ENCODE results near the gene MAPK14. TPM values are rescaled to one million over a fixed set of nuclear protein-coding genes. Genes with fewer than 3 reads are reported as not detected.

MAPK14 gene
- total RNA-seq, 1 donor from 2014 or later, result 38.4 TPM

- H3K4me3 ChIP-seq (ENCODE audit: low read depth, low read length), result no peak overlapping the region
- DNase-seq (ENCODE audit: low read depth) (no peak), FAIRE-seq (no peak)
- H3K27me3 ChIP-seq (ENCODE audit: control insufficient read depth, insufficient read depth, low read length), result no peaks in the 10 kb centered on the region
- H3K36me3 ChIP-seq (ENCODE audit: control insufficient read depth, insufficient read depth, low read length), result peaks cover 5% of the 10 kb centered on the region
- no peak for TF ChIP-seq CTCF (IDR thresholded peaks at IDR 0.05; ENCODE audit: insufficient read depth, low read length, severe bottlenecking)
Observed at GRCh38 chr6:36061236-36061635, 33.6 kb downstream of the MAPK14 start.

GRCh38 chr6:36062247-36062646, 34.6 kb downstream of the MAPK14 start:
- no peak overlapping the region for H3K4me3 ChIP-seq (ENCODE audit: low read depth, low read length)
- no peak for TF ChIP-seq CTCF (IDR thresholded peaks at IDR 0.05; ENCODE audit: insufficient read depth, low read length, severe bottlenecking)
- no peak for FAIRE-seq

GRCh38 chr6:36063318-36064060, 35.9 kb downstream of the MAPK14 start:
- Histone ChIP-seq H3K27me3 (ENCODE audit: control insufficient read depth, insufficient read depth, low read length) (no peaks in the 10 kb centered on the region), H3K4me3 (ENCODE audit: low read depth, low read length) (no peak overlapping the region), H3K36me3 (ENCODE audit: control insufficient read depth, insufficient read depth, low read length) (peaks cover 5% of the 10 kb centered on the region)
- FAIRE-seq (no peak), DNase-seq (ENCODE audit: low read depth) (no peak)
- no peak for TF ChIP-seq CTCF (IDR thresholded peaks at IDR 0.05; ENCODE audit: insufficient read depth, low read length, severe bottlenecking)

More at GRCh38 chr6:36062247-36062646, 34.6 kb downstream of the MAPK14 start:
- no peak for DNase-seq (ENCODE audit: low read depth)
- H3K27me3 ChIP-seq (ENCODE audit: control insufficient read depth, insufficient read depth, low read length), result no peaks in the 10 kb centered on the region
- H3K36me3 ChIP-seq (ENCODE audit: control insufficient read depth, insufficient read depth, low read length), result peaks cover 5% of the 10 kb centered on the region

- FAIRE-seq, result no peak
- DNase-seq (ENCODE audit: low read depth), result no peak
- TF ChIP-seq CTCF (IDR thresholded peaks at IDR 0.05; ENCODE audit: insufficient read depth, low read length, severe bottlenecking), result no peak
Observed at GRCh38 chr6:36064770-36065396, 37.3 kb downstream of the MAPK14 start.

GRCh38 chr6:36065916-36066315, 38.3 kb downstream of the MAPK14 start:
- FAIRE-seq (no peak), DNase-seq (ENCODE audit: low read depth) (no peak)
- H3K36me3 ChIP-seq (ENCODE audit: control insufficient read depth, insufficient read depth, low read length), result peaks cover 2% of the 10 kb centered on the region
- H3K4me3 ChIP-seq (ENCODE audit: low read depth, low read length), result no peak overlapping the region
- no peaks in the 10 kb centered on the region for H3K27me3 ChIP-seq (ENCODE audit: control insufficient read depth, insufficient read depth, low read length)
- TF ChIP-seq CTCF (IDR thresholded peaks at IDR 0.05; ENCODE audit: insufficient read depth, low read length, severe bottlenecking), result no peak

More at GRCh38 chr6:36064770-36065396, 37.3 kb downstream of the MAPK14 start:
- Histone ChIP-seq H3K36me3 (ENCODE audit: control insufficient read depth, insufficient read depth, low read length) (peaks cover 3% of the 10 kb centered on the region), H3K4me3 (ENCODE audit: low read depth, low read length) (no peak overlapping the region), H3K27me3 (ENCODE audit: control insufficient read depth, insufficient read depth, low read length) (no peaks in the 10 kb centered on the region)
